COR-L47 (cell line): ENCODE data around the gene XPR1.

Source experiments
- DNase-seq: peaks from one replicate; lab custom pipeline; 2025; lab: John Stamatoyannopoulos, UW

XPR1 gene

DNA sequence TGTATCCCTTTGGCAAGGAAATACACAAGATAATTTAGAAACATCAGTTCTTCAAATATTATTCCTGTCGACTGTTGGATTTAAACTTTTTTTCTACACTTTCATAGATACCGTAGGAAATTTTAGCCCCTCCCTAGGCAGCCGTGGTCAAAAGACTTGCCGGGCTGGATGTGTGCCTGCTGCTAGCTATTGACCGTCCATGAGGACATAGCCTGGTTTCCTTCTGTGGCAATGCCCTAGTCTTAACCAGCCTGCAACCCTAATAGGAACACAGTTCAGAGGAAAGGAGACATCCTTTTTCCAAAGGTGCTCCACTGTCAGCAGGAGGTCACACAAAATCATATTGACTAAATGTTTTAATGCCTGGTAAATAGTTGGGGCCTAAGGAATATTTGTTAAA, 260.4 kb downstream of the XPR1 start:
- no peak for DNase-seq

DNA sequence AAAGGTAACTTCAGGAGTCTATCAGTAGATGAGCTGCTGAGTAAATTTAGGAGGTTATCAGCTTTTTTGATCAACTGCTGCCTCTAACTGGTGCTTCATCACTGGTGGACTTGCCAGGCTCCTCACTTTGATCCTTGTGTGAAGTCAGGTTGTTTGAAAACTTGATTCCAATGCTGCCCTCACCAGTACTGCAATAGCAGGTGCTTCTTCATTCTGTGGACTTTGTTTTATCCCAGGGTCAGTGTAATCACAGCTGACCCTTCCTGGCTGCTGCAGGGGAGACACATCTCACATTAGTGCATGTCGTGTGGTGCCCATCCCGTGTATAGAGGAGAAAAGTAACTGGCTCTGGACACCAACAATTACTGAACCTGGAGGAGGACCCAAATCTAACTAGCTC, 260.9 kb downstream of the XPR1 start:
- DNase-seq = no peak

DNA sequence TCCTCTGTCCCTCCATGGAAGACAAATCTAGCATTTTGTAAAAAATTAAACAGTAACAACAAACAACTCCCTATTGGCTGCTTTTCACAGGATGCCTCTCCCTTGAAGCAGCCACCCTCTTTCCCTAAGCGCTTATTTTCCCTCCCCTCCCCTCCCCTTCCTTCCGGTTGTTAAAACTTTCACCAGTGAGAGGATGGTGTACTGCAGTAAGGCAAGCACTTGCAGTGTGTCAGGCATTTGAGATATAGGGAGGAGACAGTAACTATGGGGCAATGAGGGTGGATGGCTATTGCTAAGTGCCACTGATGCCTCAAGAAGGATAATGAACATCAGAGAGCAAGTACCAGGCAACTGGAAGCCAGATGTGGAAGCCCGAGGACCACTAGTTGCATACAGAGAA, 261.8 kb downstream of the XPR1 start:
- no peak for DNase-seq

DNA sequence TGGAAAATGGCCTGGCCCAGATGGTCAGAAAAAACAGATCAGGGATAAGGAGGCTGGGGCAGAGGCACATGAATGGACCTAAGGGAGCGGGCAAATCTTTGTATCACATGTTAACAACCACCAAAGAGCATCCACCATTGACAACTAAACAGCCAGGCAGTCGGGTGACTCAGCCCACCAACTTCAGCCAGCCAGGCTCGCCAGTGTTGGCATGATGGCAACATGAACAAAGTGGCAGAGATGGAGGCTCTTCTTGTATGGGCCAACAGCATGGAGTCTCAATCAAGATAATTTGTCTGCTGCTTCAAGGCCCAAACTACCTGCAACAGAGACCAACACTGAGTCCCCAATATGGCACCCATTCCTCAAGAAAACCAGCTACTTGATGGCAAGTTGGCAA, 264.3 kb downstream of the XPR1 start:
- no peak for DNase-seq

DNA sequence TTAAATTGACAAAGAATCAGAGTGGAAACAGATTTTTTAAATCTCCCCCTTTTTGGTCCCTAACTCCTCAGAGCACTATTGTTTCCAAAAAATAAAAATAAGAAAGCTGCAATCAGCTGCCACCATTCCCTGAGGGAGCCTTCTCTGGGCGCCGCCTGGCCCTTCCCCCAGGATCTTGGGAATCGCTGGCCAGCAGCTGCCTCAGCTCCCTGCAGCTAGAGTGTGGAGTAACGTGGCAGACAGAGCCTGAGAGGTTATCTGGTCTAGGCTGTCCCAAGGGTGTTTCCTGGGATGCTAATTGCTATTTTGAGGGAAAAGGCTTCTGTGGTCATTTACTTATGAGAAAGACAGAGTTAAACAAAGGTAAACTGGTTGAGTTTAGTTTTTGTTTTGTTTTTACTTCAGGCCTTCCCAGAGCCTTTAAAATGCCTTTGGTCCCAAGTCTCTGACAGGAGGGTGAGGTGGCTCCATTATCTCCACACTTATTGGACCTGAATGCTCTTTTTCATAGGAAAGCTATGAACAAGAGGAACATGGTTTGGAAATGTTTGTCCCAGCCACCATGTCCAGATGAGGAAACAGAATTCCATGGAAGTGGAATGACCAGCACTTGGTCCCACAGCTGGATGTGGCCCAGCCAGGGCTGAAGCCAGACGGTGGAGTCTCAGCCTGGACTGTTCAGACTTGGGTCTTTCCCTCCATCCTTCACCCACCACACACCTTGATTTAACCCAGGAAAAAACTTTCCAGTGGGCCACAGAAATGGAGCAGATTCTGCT, 266.8 kb downstream of the XPR1 start:
- DNase-seq = no peak

DNA sequence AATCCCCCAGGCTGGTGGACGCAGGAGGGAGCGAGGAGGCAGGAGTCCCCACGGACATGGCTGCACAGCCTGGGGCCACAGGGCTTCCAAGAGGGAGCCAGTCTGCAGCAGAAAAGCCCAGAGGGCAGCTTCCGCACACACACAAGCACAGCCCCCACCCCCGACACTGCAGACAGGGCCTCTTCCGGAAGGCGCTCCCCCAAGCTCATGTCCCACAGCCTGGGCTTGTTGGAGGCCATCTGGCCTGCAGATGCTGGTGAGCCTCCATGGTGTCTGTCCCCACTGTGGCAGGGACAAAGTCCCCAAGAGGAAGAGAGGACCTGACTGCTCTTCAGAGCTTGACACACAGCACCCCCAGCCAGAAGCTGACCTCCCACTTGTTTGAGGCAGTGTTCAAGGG, 267.4 kb downstream of the XPR1 start:
- DNase-seq = no peak

DNA sequence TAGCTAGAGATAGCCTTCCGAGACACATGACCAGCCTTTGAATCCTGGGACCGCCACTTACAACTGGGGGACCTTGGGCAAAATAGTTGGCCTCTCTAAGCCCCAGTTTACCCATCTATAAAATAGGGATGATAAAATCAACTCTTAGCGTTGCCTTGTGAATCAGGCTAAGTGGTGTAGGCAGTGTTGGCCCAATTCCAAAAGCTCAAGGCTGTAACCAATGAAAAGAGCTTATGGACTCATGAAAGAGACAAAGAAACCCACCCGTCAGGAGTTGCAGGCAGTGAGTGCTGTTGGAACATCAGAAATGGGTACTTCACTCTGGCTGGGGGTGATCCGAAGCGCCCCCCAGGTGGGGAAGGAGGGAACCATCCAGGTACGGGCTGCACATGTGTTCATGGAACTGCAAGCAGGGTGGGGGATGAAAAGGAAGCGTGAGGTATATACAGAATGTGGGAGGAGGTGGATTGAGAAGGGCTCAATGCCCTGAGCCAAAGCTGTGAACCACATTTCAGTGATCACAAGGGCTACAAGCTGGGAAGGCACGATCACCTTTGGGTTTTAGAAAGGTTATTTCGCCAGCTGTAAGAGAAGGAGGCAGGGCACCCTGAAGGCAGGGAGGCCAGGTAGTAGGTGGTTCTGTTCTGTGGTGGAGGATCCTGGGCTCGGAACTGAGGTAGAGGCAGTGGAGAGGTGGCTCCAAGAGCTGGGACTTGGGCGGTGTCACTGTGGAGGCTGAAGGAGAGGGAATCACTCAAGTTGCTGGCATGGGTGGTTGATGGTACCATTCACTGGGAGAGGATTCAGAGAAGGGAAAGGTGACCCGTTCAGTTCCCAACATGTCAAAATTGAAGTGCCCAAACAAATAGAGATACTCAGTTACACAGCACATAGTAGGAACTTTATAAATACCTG, 269.5 kb downstream of the XPR1 start:
- DNase-seq = no peak

DNA sequence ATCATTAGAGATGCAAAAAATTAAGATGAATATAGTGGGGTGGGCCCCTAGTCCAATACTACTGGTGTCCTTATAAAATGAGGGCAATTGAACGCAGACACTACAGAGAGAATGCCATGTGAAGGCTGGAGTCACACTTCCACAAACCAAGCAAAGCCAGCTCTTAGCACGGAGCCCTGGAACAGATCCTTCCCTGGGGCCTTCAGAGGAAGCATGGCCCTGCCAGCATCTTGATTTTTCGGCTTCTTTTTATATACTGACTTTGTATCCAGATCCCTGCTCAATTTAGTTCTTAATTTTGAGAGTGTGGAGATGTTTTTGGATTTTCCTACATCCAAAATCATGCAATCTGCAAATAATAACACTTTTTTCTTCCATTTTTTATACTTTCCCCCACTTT, 270.7 kb downstream of the XPR1 start:
- DNase-seq = no peak

DNA sequence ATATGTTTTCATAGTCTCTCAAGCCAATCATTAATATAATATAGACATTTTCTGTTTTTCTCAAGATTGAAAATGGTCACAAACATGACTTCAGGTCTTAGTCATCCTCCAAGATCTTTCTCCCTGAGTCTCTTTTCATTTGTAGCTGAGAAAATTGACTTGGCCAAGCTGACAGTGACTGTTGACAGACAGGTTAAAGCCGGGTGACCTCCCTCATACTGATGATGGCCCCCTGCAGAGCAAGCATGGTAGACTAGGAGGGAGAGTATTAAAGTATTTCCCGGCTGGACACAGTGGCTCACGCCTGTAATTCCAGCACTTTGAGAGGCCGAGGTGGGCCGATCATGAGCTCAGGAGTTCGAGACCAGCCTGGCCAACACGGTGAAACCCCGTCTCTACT, 274.1 kb downstream of the XPR1 start:
- no peak for DNase-seq

DNA sequence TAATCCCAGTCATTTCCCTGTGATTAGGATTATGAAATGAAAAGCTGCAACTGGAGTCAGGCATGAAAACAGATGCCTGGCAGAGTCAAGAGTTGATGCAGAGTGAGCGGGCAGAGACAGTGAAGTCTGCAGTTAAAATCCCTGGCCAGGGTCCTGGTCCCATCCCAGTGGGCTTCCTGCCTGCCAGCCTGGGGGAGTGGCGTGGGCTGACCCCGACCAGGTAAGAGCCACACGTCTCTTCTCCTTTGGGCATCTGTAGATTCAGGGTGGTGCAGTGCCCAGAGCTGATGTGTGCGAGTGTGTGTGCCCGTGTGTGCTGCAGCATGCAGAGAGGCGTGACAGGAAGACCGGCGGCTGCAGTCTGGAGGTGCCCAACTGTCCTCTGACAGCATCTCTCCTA, 274.7 kb downstream of the XPR1 start:
- DNase-seq = no peak

DNA sequence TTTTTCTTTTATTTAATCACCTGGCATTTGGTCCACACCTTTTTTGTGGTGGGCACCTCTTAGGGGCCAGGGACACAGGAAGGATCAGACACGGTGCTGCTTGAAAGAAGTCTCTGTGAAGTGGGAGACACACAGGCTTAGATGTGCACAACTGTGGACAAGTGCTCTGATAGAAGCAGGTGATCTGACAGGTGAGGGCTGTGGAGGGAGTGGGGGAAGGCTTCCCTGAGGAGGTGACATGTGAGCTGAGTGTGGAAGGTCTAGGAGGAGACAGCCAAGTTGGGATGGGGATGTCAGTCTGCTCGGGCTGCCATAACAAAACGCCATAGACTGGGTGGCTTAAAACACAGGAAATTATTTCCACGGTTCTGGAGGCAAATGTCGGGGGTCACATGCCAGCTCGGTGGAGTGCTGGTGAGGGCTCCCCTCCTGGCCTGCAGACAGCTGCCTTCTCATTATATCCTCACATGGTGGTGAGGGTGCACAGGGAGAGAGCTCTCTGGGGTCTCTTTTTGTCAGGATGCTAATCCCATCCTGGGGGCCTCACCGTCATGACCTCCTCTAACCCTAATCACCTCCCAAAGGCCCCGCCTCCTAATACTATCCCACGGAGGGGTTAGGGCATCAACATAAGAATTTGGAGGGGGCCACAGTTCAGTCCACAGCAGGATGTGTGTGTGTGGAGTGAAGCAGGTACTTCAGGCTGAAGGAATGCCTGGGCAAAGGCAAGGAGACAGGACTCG, 275.7 kb downstream of the XPR1 start:
- DNase-seq = no peak

DNA sequence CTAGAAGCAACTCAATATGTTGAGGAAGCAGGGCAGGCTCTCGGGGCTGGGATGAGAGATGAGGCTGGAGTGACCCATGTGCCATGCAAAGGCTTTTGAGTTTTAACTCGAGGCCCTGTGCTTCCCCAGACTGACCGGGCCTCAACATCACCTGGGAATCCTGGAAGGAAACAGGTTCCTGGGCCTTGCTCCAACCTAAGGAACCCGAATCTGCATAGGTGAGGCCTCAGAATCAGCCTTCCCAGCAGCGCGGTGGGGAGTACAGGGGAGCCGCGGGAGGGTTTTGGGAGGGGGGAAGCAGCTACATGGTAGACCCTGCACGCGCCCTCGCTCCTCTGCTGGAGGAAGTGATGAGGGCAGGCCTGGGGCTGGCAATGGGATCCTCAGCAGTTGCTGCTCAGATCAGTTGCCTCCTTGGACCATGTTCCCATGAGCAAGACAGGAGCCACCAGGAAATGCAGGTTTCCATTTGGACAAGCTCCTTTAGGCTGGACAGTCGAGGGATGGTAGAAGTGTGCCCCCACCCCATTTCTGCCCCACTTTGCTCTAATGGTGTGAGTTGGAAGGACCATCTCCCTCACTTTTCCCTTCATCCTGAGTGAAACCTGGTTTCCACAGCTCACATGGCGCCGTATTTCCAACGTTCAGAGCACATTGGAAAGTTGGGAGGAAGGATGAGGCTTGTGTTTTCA, 276.4 kb downstream of the XPR1 start:
- no peak for DNase-seq

DNA sequence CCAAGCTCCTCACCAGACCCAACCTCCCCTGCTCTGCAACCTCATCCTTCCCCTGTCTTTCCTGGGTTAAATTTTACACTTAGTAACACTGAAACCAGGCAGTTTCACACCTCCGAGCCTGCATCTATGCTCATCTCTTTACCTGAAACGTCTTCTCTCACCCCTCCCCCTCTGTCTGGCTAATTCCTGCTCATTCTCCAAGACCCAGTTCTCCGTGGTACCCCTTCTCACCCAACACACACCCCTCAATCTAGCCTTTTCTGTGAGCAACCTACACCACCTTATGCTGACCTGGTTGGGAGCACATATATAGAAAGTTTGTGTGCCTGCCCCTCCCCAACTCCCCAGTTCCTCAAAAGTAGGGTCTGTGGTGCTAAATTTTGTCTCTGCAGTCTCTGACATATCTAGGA, 277.2 kb downstream of the XPR1 start:
- no peak for DNase-seq

DNA sequence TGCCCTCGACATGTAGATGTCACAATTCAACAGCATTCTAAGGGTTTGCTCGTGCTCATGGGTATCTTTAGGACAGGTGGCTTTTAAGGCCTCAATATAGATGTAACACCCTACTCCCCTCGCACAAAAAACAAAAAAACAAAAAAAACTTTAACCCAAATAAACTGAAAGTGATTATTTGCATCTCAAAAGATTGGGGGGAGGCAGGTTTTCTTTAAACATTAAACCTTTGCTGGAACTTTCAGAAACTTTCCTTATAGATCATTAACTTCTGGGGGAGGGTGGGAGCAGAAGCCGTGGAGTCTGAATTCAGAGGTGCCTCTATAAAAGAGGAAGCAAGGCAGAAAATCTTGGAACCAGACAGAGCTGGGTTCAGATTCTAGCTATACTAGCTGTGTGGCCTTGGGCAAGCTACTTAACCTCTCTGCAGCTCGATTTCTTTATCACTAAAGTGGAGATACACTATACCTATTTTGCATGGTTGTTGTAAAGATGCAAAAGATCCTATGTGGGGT, 277.7 kb downstream of the XPR1 start:
- DNase-seq = no peak

DNA sequence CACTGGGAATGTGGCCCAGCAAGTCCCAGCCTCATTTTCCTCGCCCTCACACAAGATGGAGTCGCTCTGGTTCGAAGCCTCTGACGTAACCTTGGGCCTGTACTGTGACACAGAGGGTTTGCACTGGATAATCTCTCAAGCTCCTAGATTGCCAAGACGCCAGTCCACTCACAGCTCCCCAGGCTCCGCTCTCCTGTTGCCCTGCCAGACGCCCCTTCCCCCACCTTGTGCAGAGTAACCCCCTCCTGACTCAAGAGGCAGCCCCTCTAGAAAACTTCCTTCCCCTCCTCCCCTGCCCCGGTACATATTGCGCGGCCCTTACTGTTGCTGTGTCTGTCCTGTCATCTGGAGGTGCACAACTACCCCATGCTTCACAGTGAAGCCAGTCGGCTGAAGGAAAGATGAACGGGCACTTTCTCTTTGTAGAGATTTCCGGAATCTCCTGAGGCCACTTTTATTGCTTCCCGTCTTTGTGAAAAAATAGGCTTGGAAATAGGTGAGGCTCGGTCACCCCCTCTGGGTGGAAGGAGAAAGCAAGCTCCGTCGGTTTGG, 279.9 kb downstream of the XPR1 start:
- no peak for DNase-seq

DNA sequence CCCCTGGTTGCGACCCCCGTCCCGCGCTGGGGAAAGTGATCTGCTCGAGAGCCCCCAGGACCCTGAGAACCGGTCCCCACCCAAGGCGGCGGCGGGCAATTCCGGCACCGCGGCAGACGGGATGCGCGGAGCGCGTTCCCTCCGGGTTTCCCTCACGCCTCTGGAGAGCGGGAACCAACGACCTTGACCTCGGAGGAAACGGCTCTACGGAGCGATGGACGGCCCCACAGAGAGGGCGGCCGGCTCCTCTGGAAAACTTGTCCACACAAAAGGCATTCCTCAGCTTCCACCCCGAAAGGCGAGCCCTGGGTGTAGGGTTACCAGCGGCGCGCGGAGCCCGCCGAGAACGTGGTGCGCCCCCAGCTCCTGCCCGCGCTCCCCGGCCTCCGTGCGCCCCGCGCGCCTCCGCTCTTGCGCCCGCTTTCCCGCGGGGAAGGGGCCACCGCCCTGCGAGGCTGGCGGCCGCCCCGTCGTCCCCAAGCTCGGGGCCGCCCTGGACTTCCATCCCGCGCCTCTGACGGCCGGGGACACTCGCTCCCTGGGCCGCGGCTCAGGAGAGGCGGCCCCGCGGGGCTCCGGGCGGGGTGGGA, 280.5 kb downstream of the XPR1 start:
- DNase-seq = no peak

DNA sequence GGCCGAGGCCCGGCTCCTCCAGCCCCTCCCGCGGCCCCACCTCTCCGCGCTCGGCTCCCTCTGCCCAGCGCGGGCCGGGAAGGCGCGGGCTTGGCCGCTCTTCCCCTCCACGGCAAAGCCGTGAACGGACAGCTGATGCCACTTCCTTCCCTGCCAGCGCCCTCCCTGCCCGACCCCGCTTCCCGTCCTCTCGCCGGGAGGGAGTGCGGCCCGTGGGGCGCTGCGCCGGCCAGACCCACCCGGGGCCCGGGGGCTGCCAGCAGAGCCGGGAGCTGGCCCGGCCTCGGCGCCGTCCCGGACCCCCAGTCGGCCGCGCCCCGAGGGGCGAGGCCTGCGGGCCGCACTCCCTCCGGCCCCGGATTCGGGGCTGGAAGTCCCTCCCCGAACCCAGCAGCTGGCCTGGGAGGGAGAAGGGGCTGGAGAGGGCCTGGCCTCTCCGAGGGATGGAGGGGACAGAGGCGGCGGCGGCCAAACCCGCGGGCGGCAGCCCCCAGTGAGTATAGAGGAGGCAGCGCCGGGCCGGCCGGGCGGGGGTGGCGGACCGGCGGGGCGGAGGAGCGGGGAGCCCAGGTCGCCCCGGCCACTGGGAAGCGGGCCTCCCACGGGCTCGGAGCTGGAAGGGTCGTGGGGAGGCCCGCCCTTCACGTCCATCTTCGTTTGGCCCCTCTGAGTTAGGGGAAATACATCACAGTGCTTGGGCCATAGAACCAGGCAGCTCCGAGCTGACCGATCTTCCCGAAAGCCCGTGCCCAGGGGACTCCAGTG, 281.2 kb downstream of the XPR1 start, which contains the start of gene KIAA1614:
KIAA1614 (plus strand) TSS at position 97 of the 765 bp plus-strand sequence; CDS start at position 444, 347 bp downstream.
- no peak for DNase-seq

DNA sequence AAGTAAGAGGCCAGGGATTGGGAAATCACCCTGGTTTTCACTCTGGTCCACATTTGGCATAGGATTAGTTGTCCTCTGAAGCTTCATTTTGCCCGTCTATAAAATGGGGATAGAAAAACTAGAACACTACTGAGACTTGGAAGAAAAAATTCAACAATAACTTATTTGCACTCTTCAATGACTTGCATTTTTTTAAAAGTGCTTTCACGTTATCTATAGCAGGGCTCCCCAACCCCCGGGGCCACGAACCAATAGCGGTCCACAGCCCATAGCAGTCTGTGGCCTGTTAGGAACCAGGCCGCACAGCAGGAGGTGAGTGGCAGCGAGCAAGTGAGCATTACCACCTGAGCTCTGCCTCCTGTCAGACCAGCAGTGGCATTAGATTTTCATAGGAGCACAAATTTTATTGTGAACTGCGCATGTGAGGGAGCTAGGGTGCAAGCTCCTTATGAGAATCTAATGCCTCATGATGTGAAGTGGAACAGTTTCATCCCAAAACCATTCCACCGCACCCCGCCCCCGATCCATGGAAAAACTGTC, 283.7 kb downstream of the XPR1 start:
- no peak for DNase-seq

DNA sequence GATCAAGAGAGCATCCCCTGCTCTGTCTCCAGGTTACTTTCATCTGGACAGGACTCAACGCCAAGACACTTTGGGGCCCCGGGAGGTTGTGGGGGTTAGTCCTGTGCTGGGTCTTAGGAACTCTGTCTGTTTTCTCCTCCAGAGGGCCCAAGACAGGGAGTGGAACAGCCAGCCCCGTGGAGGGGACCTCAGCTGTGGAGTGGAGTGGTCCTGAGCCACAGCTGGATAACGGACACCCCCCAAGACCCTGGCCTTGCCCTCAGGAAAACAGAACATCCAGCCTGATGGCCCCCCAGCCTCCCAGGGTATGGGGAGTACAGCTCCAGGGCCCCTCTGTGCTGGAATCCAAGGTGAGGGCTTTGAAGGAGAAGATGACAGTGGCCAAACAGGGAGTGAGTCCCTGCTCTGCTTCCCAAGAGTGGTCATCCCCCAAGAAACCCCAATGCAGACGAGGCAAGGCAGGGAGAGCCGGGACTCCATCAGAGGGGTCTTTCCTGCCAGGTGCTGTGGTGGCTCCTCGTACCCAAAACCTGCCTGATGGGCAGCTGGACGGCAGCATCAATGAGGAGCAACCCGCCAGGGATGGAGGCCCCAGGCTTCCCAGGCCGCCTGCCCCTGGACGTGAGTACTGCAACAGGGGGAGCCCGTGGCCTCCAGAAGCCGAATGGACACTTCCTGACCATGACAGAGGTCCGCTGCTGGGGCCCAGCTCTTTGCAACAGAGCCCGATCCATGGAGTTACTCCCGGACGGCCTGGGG, 284.4 kb downstream of the XPR1 start:
- DNase-seq = no peak
